ENCODE data around the gene GOLM1.

The GOLM1 gene

DNA sequence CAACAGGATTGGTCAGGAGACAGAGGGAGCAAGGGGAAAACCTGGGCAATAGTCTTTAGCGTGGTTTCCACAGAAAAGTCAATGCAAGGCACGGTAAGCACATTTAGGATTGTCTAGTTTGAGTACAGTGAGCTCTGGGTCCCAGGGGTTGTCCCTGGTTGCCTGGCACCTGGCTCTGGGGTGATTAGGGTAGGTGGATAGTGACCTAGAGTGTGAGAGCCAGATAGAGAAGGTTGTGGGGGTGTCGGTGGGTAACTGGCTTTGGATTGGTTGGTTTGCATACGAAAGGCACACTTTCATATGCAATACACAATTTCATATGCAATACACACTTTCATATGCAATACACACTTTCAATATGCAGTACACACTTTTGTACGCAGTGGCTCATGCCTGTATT is 20.1 kb upstream of the GOLM1 start:
- H3K27ac ChIP-seq (ENCODE audit: low read depth, low read length) = no peak overlapping the region
- no peaks in the 10 kb centered on the region for H3K36me3 ChIP-seq (ENCODE audit: control insufficient read depth, insufficient read depth, low read length)
- no peak overlapping the region for H3K9ac ChIP-seq (ENCODE audit: low read length)

DNA sequence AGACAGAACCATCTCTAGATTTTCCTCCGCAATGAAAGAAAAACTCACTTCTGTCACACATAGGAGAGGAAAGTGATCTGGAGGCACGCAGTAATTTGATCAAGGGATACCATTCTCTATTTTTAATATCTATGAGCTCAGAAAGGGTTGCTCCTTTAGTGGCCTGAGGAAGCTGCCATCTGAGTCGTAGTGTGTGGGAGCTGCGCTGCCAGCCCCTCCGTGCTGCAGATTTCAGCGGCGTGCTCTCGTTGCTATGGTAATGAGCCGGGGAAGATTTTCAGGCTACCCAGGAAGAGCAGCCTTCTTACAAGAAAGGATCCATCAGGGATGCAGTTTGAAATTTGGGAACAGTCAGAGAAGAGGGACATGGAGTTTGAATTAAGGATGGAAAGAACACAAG is 17.1 kb upstream of the GOLM1 start:
- no peak overlapping the region for H3K27ac ChIP-seq (ENCODE audit: low read depth, low read length)
- H3K9ac ChIP-seq (ENCODE audit: low read length) = no peak overlapping the region
- H3K4me3 ChIP-seq (ENCODE audit: low read depth, low read length) = no peak overlapping the region
- H3K9me3 ChIP-seq (ENCODE audit: control insufficient read depth, insufficient read depth, low read depth, low read length) = no peaks in the 10 kb centered on the region
- no peaks in the 10 kb centered on the region for H3K36me3 ChIP-seq (ENCODE audit: control insufficient read depth, insufficient read depth, low read length)
- H3K27me3 ChIP-seq (ENCODE audit: control insufficient read depth, insufficient read depth, low read length) = peaks cover 15% of the 10 kb centered on the region
- H3K4me1 ChIP-seq (ENCODE audit: control insufficient read depth, insufficient read depth, low read length) = no peaks in the 10 kb centered on the region

More for the DNA sequence above, 20.1 kb upstream of the GOLM1 start:
- Histone ChIP-seq H3K4me3 (ENCODE audit: low read depth, low read length) (no peak overlapping the region), H3K9me3 (ENCODE audit: control insufficient read depth, insufficient read depth, low read depth, low read length) (no peaks in the 10 kb centered on the region), H3K27me3 (ENCODE audit: control insufficient read depth, insufficient read depth, low read length) (peaks cover 18% of the 10 kb centered on the region), H3K4me1 (ENCODE audit: control insufficient read depth, insufficient read depth, low read length) (0 out of 2 replicates have a peak, but pooled peaks cover 8% of the 10 kb centered on the region)

DNA sequence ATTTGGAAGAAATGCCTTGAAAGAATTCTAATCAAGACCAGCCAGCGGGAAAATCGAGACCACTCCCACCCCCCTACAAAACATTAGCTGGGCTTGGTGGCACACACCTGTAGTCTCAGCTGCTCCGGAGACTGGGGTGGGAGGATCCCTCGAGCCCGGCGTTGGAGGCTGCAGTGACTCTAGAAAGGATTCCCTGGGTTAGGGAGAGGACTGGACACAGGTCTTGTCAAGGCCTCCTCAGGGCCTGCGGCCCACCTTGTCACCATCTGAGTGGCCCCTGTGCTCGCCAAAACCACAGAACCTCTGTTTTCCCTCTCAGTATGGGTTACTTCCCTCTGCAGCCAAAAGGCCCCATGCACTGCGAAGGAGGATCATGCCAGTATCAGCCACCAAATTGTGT is 16.5 kb upstream of the GOLM1 start:
- Histone ChIP-seq H3K9me3 (ENCODE audit: control insufficient read depth, insufficient read depth, low read depth, low read length) (no peaks in the 10 kb centered on the region), H3K4me1 (ENCODE audit: control insufficient read depth, insufficient read depth, low read length) (no peaks in the 10 kb centered on the region), H3K27ac (ENCODE audit: low read depth, low read length) (no peak overlapping the region), H3K9ac (ENCODE audit: low read length) (no peak overlapping the region), H3K27me3 (ENCODE audit: control insufficient read depth, insufficient read depth, low read length) (peaks cover 15% of the 10 kb centered on the region), H3K4me3 (ENCODE audit: low read depth, low read length) (no peak overlapping the region), H3K36me3 (ENCODE audit: control insufficient read depth, insufficient read depth, low read length) (no peaks in the 10 kb centered on the region)

DNA sequence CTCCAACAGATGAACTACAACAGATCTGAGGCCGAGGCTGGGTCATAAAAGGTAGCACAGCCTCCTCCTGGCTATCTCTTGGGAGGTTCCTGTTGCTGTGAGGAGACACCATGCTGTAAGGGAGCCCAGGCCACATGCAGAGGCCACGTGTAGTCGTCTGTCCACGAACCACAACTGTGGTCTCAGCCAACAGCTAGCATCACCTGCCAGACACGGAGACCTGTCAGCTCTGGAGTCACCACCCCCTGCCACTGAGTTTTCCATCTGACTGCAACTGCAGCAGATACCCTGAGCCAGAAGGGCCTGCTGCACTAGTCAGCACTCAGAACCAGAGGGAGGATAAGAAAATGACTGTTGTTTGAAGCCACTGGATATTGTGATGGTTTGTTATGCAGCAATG is 12.7 kb upstream of the GOLM1 start:
- no peaks in the 10 kb centered on the region for H3K4me1 ChIP-seq (ENCODE audit: control insufficient read depth, insufficient read depth, low read length)
- H3K9me3 ChIP-seq (ENCODE audit: control insufficient read depth, insufficient read depth, low read depth, low read length) = no peaks in the 10 kb centered on the region
- H3K4me3 ChIP-seq (ENCODE audit: low read depth, low read length) = no peak overlapping the region
- no peaks in the 10 kb centered on the region for H3K27me3 ChIP-seq (ENCODE audit: control insufficient read depth, insufficient read depth, low read length)
- H3K27ac ChIP-seq (ENCODE audit: low read depth, low read length) = no peak overlapping the region
- no peak overlapping the region for H3K9ac ChIP-seq (ENCODE audit: low read length)
- no peaks in the 10 kb centered on the region for H3K36me3 ChIP-seq (ENCODE audit: control insufficient read depth, insufficient read depth, low read length)

DNA sequence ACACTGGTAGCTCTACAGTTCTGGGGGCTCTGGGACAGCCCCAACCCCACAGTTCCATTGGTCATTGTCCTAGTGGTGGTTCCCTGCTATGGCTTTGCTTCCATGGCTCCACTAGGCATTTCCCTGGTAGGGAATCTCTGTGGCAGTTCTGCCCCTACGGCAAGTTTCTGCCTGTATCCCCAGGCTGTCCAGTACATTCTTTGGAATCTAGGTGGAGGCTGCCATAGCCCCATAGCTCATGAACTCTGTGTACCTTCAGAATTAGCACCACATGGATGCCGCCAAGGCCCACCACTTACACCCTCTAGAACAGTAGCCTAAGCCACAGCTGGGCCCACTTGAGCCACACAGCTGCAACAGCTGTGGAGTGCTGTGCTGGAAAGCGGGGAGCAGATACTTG is 3.3 kb upstream of the GOLM1 start:
- H3K27me3 ChIP-seq (ENCODE audit: control insufficient read depth, insufficient read depth, low read length) = peaks cover 30% of the 10 kb centered on the region
- H3K4me1 ChIP-seq (ENCODE audit: control insufficient read depth, insufficient read depth, low read length) = peaks cover 17% of the 10 kb centered on the region
- no peaks in the 10 kb centered on the region for H3K9me3 ChIP-seq (ENCODE audit: control insufficient read depth, insufficient read depth, low read depth, low read length)
- H3K36me3 ChIP-seq (ENCODE audit: control insufficient read depth, insufficient read depth, low read length) = no peaks in the 10 kb centered on the region
- H3K9ac ChIP-seq (ENCODE audit: low read length) = no peak overlapping the region
- H3K4me3 ChIP-seq (ENCODE audit: low read depth, low read length) = no peak overlapping the region
- no peak overlapping the region for H3K27ac ChIP-seq (ENCODE audit: low read depth, low read length)

DNA sequence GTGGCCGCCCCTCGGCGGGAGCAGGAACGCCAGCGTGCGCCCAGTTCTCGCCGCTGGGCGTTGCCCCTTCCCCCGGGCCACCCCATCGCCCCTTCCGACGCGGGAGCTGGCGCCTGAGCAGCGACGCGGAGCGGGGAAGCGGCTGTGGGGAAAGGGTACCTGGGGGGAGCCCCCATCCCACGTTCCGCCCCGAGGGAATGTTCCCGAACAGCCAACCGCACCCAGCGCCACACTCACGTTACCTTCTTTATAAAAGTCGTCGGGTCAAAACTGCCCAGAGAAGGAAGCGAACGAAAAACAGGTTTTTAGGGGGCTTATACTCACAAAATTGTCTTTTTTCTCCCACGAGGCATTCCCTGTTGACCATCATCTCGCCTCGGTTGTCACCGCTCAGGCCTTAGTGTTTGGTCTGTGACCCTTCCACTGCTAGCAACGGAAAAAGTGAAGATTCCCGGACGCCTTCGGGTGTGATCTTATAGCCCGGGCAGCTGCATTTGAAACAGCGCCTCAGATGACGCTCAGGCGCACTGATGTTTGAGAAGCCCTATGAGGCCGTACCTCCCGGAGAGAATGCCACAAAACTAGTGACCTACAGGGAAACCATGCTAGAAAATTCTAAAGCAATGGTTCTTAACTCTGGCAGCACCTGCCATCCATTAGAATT is 475 bp upstream of the GOLM1 start:
- Histone ChIP-seq H3K9ac (ENCODE audit: low read length) (peak overlapping the region; percentile 76), H3K27me3 (ENCODE audit: control insufficient read depth, insufficient read depth, low read length) (peaks cover 30% of the 10 kb centered on the region), H3K4me3 (ENCODE audit: low read depth, low read length) (peak overlapping the region; percentile 75), H3K9me3 (ENCODE audit: control insufficient read depth, insufficient read depth, low read depth, low read length) (no peaks in the 10 kb centered on the region), H3K4me1 (ENCODE audit: control insufficient read depth, insufficient read depth, low read length) (peaks cover 27% of the 10 kb centered on the region), H3K27ac (ENCODE audit: low read depth, low read length) (no peak overlapping the region), H3K36me3 (ENCODE audit: control insufficient read depth, insufficient read depth, low read length) (no peaks in the 10 kb centered on the region)

DNA sequence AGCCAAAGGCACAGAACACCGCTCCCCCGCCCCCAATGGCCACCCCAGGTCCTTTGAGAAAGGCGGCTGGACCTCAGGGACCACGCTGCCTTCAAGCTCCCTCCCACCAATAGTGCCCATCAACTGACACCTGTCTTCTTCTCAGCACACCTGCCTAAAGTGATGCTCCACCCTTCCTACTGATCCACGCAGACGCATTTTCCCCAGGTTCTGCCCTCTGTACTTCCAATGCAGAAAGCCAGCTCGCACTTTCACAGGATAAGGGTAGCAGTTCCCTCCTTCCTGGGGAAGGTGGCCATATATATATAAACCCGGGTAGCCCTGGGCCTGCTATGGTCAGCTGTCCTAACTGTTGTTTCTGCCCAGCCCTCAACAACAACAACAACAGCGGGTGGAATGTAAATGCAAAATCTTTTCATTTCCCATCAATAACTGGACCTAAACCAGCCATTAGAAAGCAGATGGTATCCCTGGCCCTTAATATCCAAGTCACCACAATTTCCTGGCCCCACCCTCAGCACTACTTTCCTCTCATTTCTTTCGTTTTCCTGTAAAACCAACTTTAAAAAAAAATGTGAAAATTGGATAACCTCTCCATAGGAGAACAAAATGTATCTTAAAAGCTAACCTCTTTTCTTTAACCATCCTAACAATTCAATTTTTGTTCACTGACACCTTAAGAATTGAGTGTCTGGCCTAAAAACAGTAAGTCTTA is 1.7 kb downstream of the GOLM1 start:
- H3K27me3 ChIP-seq (ENCODE audit: control insufficient read depth, insufficient read depth, low read length) = peaks cover 30% of the 10 kb centered on the region
- H3K36me3 ChIP-seq (ENCODE audit: control insufficient read depth, insufficient read depth, low read length) = peaks cover under 1% of the 10 kb centered on the region; the same call in 1 of the 2 replicates
- peaks cover 27% of the 10 kb centered on the region for H3K4me1 ChIP-seq (ENCODE audit: control insufficient read depth, insufficient read depth, low read length)
- no peak overlapping the region for H3K27ac ChIP-seq (ENCODE audit: low read depth, low read length)
- peak overlapping the region; percentile 74 for H3K4me3 ChIP-seq (ENCODE audit: low read depth, low read length)
- H3K9ac ChIP-seq (ENCODE audit: low read length) = no peak overlapping the region
- no peaks in the 10 kb centered on the region for H3K9me3 ChIP-seq (ENCODE audit: control insufficient read depth, insufficient read depth, low read depth, low read length)

DNA sequence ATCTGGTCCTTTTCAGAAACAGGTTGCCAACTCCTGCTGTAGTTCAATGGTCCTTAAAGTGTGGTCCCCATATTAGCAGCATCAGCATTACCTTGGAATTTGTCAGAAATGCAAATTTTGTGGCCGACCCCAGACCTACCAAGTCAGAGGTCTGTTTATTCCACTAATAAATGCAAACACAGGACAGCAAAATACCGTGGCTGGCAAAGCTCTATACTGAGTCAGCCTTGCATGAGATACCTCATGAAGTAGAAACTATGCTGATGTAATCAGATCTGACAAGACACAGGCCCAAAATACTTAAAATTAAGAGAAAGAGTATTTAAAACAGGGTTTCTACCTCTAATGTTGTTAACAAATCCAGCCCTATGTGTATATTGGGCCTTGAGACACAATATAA is 3.0 kb downstream of the GOLM1 start:
- H3K9me3 ChIP-seq (ENCODE audit: control insufficient read depth, insufficient read depth, low read depth, low read length) = 0 out of 2 replicates have a peak, but pooled peaks cover 7% of the 10 kb centered on the region
- peaks cover 7% of the 10 kb centered on the region; the same call in 1 of the 2 replicates for H3K36me3 ChIP-seq (ENCODE audit: control insufficient read depth, insufficient read depth, low read length)
- no peak overlapping the region for H3K27ac ChIP-seq (ENCODE audit: low read depth, low read length)
- peaks cover 29% of the 10 kb centered on the region for H3K27me3 ChIP-seq (ENCODE audit: control insufficient read depth, insufficient read depth, low read length)
- peaks cover 27% of the 10 kb centered on the region for H3K4me1 ChIP-seq (ENCODE audit: control insufficient read depth, insufficient read depth, low read length)
- no peak overlapping the region for H3K9ac ChIP-seq (ENCODE audit: low read length)
- H3K4me3 ChIP-seq (ENCODE audit: low read depth, low read length) = no peak overlapping the region

DNA sequence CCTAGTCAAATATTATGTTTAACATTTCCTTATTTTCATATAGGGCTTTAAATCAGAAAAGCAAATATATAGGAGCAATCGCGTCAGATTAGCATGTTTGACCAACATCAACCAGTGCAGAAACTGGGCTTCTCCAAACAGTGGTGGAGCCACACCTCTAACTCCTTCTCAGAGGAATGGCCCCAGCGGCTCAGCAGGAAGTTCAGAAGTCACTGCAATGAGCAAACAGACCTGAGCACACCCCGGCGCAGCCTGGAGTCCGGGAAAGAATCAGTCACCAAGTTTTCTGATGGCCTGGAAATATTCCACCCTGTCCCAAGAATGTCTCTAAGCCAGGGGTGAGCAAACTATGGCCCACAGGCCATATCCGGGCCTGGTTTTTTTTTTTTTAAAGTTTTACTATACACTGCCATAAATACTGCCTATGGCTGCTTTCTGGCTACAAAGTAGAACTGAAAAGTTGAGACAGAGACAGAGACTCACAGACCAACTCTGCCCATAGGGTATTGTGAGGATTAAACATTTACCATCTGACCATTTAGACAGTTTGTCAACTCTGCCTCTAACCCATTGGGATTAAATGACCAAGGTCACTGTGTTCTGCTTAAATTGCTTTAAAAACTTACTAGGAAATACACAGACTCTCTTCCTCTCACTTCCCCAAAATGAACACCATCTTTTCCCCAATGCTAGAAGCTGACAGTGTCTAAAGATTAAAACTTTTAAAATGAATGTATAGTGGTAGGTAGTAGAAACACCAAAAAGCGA is 5.4 kb downstream of the GOLM1 start:
- no peak overlapping the region for H3K27ac ChIP-seq (ENCODE audit: low read depth, low read length)

DNA sequence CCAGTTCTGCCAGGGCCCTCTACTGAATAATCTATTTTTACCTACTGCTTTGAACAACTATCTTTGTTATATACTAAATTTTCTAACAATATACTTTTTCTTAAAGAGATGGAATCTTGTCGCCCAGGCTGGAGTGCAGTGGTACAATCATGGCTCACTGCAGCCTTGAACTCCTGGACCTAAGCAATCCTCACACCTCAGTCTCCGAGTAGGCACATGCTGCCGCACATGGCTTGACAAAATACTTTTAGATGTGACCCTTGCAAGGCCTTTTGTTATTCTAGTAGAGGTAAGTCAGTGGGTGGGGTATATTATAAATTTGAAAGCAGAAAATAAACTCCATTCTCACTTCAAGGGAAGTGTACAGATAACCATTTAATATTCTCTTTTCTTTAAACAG is 7.9 kb downstream of the GOLM1 start:
- peaks cover 12% of the 10 kb centered on the region for H3K9me3 ChIP-seq (ENCODE audit: control insufficient read depth, insufficient read depth, low read depth, low read length)

More for the DNA sequence above, 5.4 kb downstream of the GOLM1 start:
- no peak overlapping the region for H3K4me3 ChIP-seq (ENCODE audit: low read depth, low read length)
- H3K4me1 ChIP-seq (ENCODE audit: control insufficient read depth, insufficient read depth, low read length) = peaks cover 20% of the 10 kb centered on the region
- H3K9ac ChIP-seq (ENCODE audit: low read length) = no peak overlapping the region
- peaks cover 9% of the 10 kb centered on the region for H3K27me3 ChIP-seq (ENCODE audit: control insufficient read depth, insufficient read depth, low read length)
- peaks cover 7% of the 10 kb centered on the region for H3K36me3 ChIP-seq (ENCODE audit: control insufficient read depth, insufficient read depth, low read length)
- H3K9me3 ChIP-seq (ENCODE audit: control insufficient read depth, insufficient read depth, low read depth, low read length) = peaks cover 12% of the 10 kb centered on the region

DNA sequence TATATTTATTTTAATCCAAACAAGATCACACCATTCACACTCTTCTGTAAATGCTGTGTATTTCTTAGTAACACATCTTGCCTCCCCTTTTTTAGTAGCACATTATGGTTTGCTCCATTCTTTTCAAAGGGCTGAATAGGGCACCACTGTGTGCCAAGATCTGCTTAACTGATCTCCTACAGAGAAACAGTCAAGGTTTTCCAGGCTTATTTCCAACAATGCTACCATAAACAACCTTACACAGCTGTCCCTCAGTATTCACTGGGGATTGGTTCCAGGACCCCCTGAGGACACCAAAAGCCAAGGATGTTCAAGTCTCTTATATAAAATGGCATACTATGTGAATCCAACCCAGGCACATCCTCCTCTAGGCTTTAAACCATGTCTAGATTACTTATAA is 16.5 kb downstream of the GOLM1 start:
- H3K9me3 ChIP-seq (ENCODE audit: control insufficient read depth, insufficient read depth, low read depth, low read length) = no peaks in the 10 kb centered on the region
- H3K27ac ChIP-seq (ENCODE audit: low read depth, low read length) = no peak overlapping the region
- H3K9ac ChIP-seq (ENCODE audit: low read length) = no peak overlapping the region
- peaks cover 6% of the 10 kb centered on the region for H3K36me3 ChIP-seq (ENCODE audit: control insufficient read depth, insufficient read depth, low read length)
- peaks cover 18% of the 10 kb centered on the region for H3K4me1 ChIP-seq (ENCODE audit: control insufficient read depth, insufficient read depth, low read length)
- no peaks in the 10 kb centered on the region for H3K27me3 ChIP-seq (ENCODE audit: control insufficient read depth, insufficient read depth, low read length)
- H3K4me3 ChIP-seq (ENCODE audit: low read depth, low read length) = no peak overlapping the region

More for the DNA sequence above, 7.9 kb downstream of the GOLM1 start:
- no peak overlapping the region for H3K9ac ChIP-seq (ENCODE audit: low read length)
- H3K4me1 ChIP-seq (ENCODE audit: control insufficient read depth, insufficient read depth, low read length) = peaks cover 5% of the 10 kb centered on the region
- no peak overlapping the region for H3K4me3 ChIP-seq (ENCODE audit: low read depth, low read length)
- H3K27ac ChIP-seq (ENCODE audit: low read depth, low read length) = no peak overlapping the region
- peaks cover 7% of the 10 kb centered on the region for H3K36me3 ChIP-seq (ENCODE audit: control insufficient read depth, insufficient read depth, low read length)
- H3K27me3 ChIP-seq (ENCODE audit: control insufficient read depth, insufficient read depth, low read length) = no peaks in the 10 kb centered on the region

Measured in HUES6 (cell line).